Erythroblast (primary cell): ENCODE data around the gene AGFG2.

Experiments
- GATA1 ChIP-seq: IDR thresholded peaks from 2 replicates; pipeline ENCODE4 v1.6.1; 2011; ENCODE audit warnings: low read depth, mild to moderate bottlenecking, control low read depth, low read length, moderate library complexity
- POLR2A ChIP-seq: IDR thresholded peaks from 2 replicates; pipeline ENCODE4 v1.6.1; 2011; ENCODE audit warnings: mild to moderate bottlenecking, low read length

GRCh38 chr7:100584683-100585510 is 45.9 kb downstream of the AGFG2 start:
- TF ChIP-seq POLR2A (no peak), GATA1 (no peak)
